Measurements from ENCODE around the gene IL6.

Gene IL6

GRCh38 chr7:22731766-22732165 lies 4.8 kb downstream of the IL6 start:
- TF ChIP-seq CTCF (IDR thresholded peaks at IDR 0.05; ENCODE audit: low read depth, low read length) = no peak
- no peak overlapping the region for H3K4me3 ChIP-seq (ENCODE audit: low read depth, low read length)

- TF ChIP-seq CTCF (IDR thresholded peaks at IDR 0.05; ENCODE audit: low read depth, low read length) = no peak
- H3K4me3 ChIP-seq (ENCODE audit: low read depth, low read length) = no peak overlapping the region
Observed at GRCh38 chr7:22732556-22733126, 5.6 kb downstream of the IL6 start.

GRCh38 chr7:22733761-22734160 lies 6.8 kb downstream of the IL6 start:
- H3K4me3 ChIP-seq (ENCODE audit: low read depth, low read length) = no peak overlapping the region
- TF ChIP-seq CTCF (IDR thresholded peaks at IDR 0.05; ENCODE audit: low read depth, low read length) = no peak

- TF ChIP-seq CTCF (IDR thresholded peaks at IDR 0.05; ENCODE audit: low read depth, low read length) = no peak
- H3K4me3 ChIP-seq (ENCODE audit: low read depth, low read length) = no peak overlapping the region
Observed at GRCh38 chr7:22743014-22743413, 16.0 kb downstream of the IL6 start.

- TF ChIP-seq CTCF (IDR thresholded peaks at IDR 0.05; ENCODE audit: low read depth, low read length) = no peak
- no peak overlapping the region for H3K4me3 ChIP-seq (ENCODE audit: low read depth, low read length)
Observed at GRCh38 chr7:22751341-22751740, 24.3 kb downstream of the IL6 start.

GRCh38 chr7:22757338-22757994 lies 30.5 kb downstream of the IL6 start:
- no peak for TF ChIP-seq CTCF (IDR thresholded peaks at IDR 0.05; ENCODE audit: low read depth, low read length)
- no peak overlapping the region for H3K4me3 ChIP-seq (ENCODE audit: low read depth, low read length)

- no peak overlapping the region for H3K4me3 ChIP-seq (ENCODE audit: low read depth, low read length)
- no peak for TF ChIP-seq CTCF (IDR thresholded peaks at IDR 0.05; ENCODE audit: low read depth, low read length)
Observed at GRCh38 chr7:22758576-22758975, 31.6 kb downstream of the IL6 start.
